Skeletal muscle satellite cell (primary cell): ENCODE measurements around the gene MLYCD.

Experiments used
- H3K27me3 ChIP-seq: 2 replicates; pipeline ENCODE4 v1.7.0; 2013; ENCODE audit warnings: low read length; ENCODE audit not compliant: control insufficient read depth, insufficient read depth
- H3K36me3 ChIP-seq: 2 replicates; pipeline ENCODE4 v1.7.0; 2013; ENCODE audit warnings: mild to moderate bottlenecking, control low read depth, low read length; ENCODE audit not compliant: insufficient read depth
- H3K4me1 ChIP-seq: 2 replicates; pipeline ENCODE4 v1.7.0; 2013; ENCODE audit warnings: low read length; ENCODE audit not compliant: control insufficient read depth, insufficient read depth
- H3K4me2 ChIP-seq: 2 replicates; pipeline ENCODE4 v1.7.0; 2013; ENCODE audit warnings: mild to moderate bottlenecking, low read length
- H3K4me3 ChIP-seq: 2 replicates; pipeline ENCODE4 v1.7.0; 2013; ENCODE audit warnings: low read length
- H3K9ac ChIP-seq: 2 replicates; pipeline ENCODE4 v1.7.0; 2013; ENCODE audit warnings: mild to moderate bottlenecking, low read depth, low read length, moderate library complexity
- H3K9me3 ChIP-seq: replicated peaks from 2 replicates; pipeline ENCODE4 v1.7.0; 2013; ENCODE audit warnings: mild to moderate bottlenecking, control low read depth, low read length

The MLYCD gene

GRCh38 chr16:83914091-83914710 lies 15.3 kb downstream of the MLYCD start:
- Histone ChIP-seq H3K9me3 (no peaks in the 10 kb centered on the region), H3K27me3 (no peaks in the 10 kb centered on the region), H3K4me3 (no peak overlapping the region), H3K9ac (no peak overlapping the region), H3K4me2 (no peak overlapping the region), H3K4me1 (peaks cover 9% of the 10 kb centered on the region), H3K36me3 (peaks cover 21% of the 10 kb centered on the region)

- H3K36me3 ChIP-seq: peaks cover 25% of the 10 kb centered on the region
- H3K27me3 ChIP-seq: no peaks in the 10 kb centered on the region
- H3K4me2 ChIP-seq: no peak overlapping the region
- H3K9me3 ChIP-seq: no peaks in the 10 kb centered on the region
- H3K4me3 ChIP-seq: no peak overlapping the region
- peaks cover 9% of the 10 kb centered on the region for H3K4me1 ChIP-seq
- no peak overlapping the region for H3K9ac ChIP-seq
Observed at GRCh38 chr16:83915081-83915480, 16.2 kb downstream of the MLYCD start.

GRCh38 chr16:83915491-83915890 lies 16.6 kb downstream of the MLYCD start:
- Histone ChIP-seq H3K4me1 (peaks cover 9% of the 10 kb centered on the region), H3K9me3 (no peaks in the 10 kb centered on the region), H3K9ac (no peak overlapping the region), H3K27me3 (no peaks in the 10 kb centered on the region), H3K4me3 (no peak overlapping the region), H3K4me2 (no peak overlapping the region), H3K36me3 (peaks cover 25% of the 10 kb centered on the region)

GRCh38 chr16:83917152-83918120 lies 18.5 kb downstream of the MLYCD start:
- Histone ChIP-seq H3K36me3 (peaks cover 25% of the 10 kb centered on the region), H3K4me3 (no peak overlapping the region)

GRCh38 chr16:83920894-83921491 lies 22.1 kb downstream of the MLYCD start:
- Histone ChIP-seq H3K27me3 (no peaks in the 10 kb centered on the region), H3K36me3 (peaks cover 18% of the 10 kb centered on the region), H3K9me3 (no peaks in the 10 kb centered on the region), H3K4me3 (no peak overlapping the region), H3K4me1 (no peaks in the 10 kb centered on the region), H3K4me2 (no peak overlapping the region), H3K9ac (no peak overlapping the region)

More at GRCh38 chr16:83917152-83918120, 18.5 kb downstream of the MLYCD start:
- Histone ChIP-seq H3K9ac (no peak overlapping the region), H3K4me2 (no peak overlapping the region), H3K9me3 (no peaks in the 10 kb centered on the region), H3K27me3 (no peaks in the 10 kb centered on the region), H3K4me1 (peaks cover 9% of the 10 kb centered on the region)

GRCh38 chr16:83923581-83924365 lies 24.9 kb downstream of the MLYCD start:
- no peak overlapping the region for H3K9ac ChIP-seq
- H3K9me3 ChIP-seq: no peaks in the 10 kb centered on the region
- no peak overlapping the region for H3K4me3 ChIP-seq
- peaks cover 15% of the 10 kb centered on the region for H3K4me1 ChIP-seq
- H3K4me2 ChIP-seq: no peak overlapping the region
- H3K27me3 ChIP-seq: no peaks in the 10 kb centered on the region
- peaks cover 8% of the 10 kb centered on the region for H3K36me3 ChIP-seq

- no peak overlapping the region for H3K4me2 ChIP-seq
- peaks cover 17% of the 10 kb centered on the region for H3K4me1 ChIP-seq
- H3K9ac ChIP-seq: no peak overlapping the region
- no peak overlapping the region for H3K4me3 ChIP-seq
- no peaks in the 10 kb centered on the region for H3K27me3 ChIP-seq
- no peaks in the 10 kb centered on the region for H3K9me3 ChIP-seq
- peaks cover 3% of the 10 kb centered on the region for H3K36me3 ChIP-seq
Observed at GRCh38 chr16:83924686-83925085, 25.8 kb downstream of the MLYCD start.

GRCh38 chr16:83925095-83925905 lies 26.4 kb downstream of the MLYCD start:
- Histone ChIP-seq H3K4me2 (no peak overlapping the region), H3K9ac (no peak overlapping the region), H3K27me3 (no peaks in the 10 kb centered on the region)

DNA sequence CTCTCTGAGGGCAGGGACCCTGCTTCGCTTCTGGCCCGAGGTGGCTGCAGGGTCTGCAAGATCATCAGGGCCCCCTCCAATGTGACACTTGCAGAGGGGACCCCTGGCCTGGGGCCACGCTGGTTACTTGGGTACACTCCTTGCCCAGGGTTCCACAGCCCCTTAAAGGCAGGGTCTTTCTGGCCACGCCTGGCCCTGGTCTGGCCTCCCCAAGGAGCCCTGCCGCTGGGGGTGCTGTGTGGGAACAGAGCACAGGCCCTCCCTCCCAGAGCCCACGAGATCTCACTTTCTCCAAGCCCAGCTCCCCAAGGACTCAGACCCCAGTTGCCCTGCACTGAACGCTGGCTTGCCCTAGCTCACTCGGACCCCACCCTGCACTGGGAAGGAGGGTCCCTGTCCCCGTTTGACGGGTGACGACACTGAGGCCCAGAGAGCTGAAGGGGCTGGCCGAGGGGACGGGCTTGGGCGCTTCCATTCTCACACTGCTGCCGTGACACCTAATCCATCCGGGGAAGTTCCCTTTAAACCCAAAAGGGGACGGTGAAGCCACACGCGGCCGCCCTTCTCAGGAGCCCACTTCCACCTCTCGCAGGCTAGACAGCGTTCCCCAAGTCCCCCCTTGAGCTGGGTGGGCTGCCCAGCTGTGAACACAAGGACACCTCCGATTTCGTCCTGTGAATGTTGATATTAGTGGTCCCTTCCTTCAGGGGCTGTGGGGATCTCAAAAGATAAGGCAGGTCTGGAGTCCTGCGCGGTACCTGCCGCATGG lies 27.2 kb downstream of the MLYCD start:
- Histone ChIP-seq H3K36me3 (no peaks in the 10 kb centered on the region), H3K4me3 (no peak overlapping the region), H3K27me3 (no peaks in the 10 kb centered on the region), H3K9me3 (no peaks in the 10 kb centered on the region), H3K4me2 (peak overlapping the region; percentile 51), H3K4me1 (peaks cover 17% of the 10 kb centered on the region), H3K9ac (no peak overlapping the region)

More at GRCh38 chr16:83925095-83925905, 26.4 kb downstream of the MLYCD start:
- Histone ChIP-seq H3K4me1 (peaks cover 17% of the 10 kb centered on the region), H3K36me3 (no peaks in the 10 kb centered on the region), H3K4me3 (no peak overlapping the region), H3K9me3 (no peaks in the 10 kb centered on the region)
